Body of pancreas (tissue), 4 donors: Measurements from ENCODE around the gene TRPM2. TPM values are rescaled to one million over a fixed set of nuclear protein-coding genes. Genes with fewer than 3 reads are reported as not detected.

Source experiments
- ATAC-seq: fragments of 150-250 bp; one replicate; pipeline ENCODE4 v1.9.1; 2016
- DNase-seq, 4 donors: peaks; one replicate each; pipeline ENCODE4 v3.0.0-alpha.2; 2019
- H3K27ac ChIP-seq, 4 donors: fragments of 200-600 bp; sonication (generic); 1 replicate in 3 of 4; 2 replicates in 1 of 4; pipeline versions ENCODE4 v1.5.1 to v1.6.1; 2016 to 2019; ENCODE audit warnings: mild to moderate bottlenecking in 1 of 4, mixed read lengths in 1 of 4, moderate library complexity in 1 of 4
- H3K27me3 ChIP-seq, 2 donors: fragments of 200-600 bp; sonication (generic); one replicate each; pipeline ENCODE4 v1.6.0; 2016; ENCODE audit warnings: mild to moderate bottlenecking in 1 of 2
- H3K36me3 ChIP-seq, 2 donors: fragments of 200-600 bp; sonication (generic); replicated peaks in 1 of 2; 2 replicates each; pipeline ENCODE4 v1.5.1; 2016; ENCODE audit warnings: low read depth in 2 of 2; ENCODE audit not compliant: insufficient read depth in 1 of 2
- H3K4me1 ChIP-seq: fragments of 200-600 bp; sonication (generic); one replicate; pipeline ENCODE4 v1.6.0; 2016
- H3K4me3 ChIP-seq, 2 donors: fragments of 200-600 bp; sonication (generic); 1 replicate in 1 of 2; 2 replicates in 1 of 2; pipeline ENCODE4 v1.5.1; 2016 to 2019
- H3K9me3 ChIP-seq, 3 donors: fragments of 200-600 bp; sonication (generic); 1 replicate in 2 of 3; 2 replicates in 1 of 3; pipeline ENCODE4 v1.5.1; 2016
- CTCF ChIP-seq, 7 experiments: fragments of 450-650 bp in 4 of 7; fragments of 200-600 bp in 3 of 7; sonication (generic) in 3 of 7; IDR thresholded peaks; one replicate each; pipeline ENCODE4 v1.5.1; 2016 to 2019; ENCODE audit warnings: antibody characterized with exemption in 7 of 7
- POLR2A ChIP-seq, 3 donors: fragments of 450-650 bp; IDR thresholded peaks; one replicate each; pipeline ENCODE4 v1.6.1; 2016; ENCODE audit warnings: antibody characterized with exemption in 3 of 3, mild to moderate bottlenecking in 2 of 3
- WGBS, 2 donors: methylation state at CpG; one replicate each; pipeline ENCODE4 v1.1.5; 2017; 5-methylcytosine and 5-hydroxymethylcytosine counted together
- intact Hi-C: fragments of 100-400 bp; cut with DNase I; formaldehyde crosslinking; loops from one replicate; pipeline ENCODE4 v1.15.1; 2023
- small RNA-seq: library from RNA; depleted of rRNA; stranded (forward); fragments of <200 nt; gene quantifications from one replicate; pipeline ENCODE3, GENCODE V24; 2016
- total RNA-seq, 2 donors: library from RNA; depleted of rRNA; stranded (reverse); fragments of >200 nt; gene quantifications; one replicate each; pipeline ENCODE4 v1.1.0, GENCODE V29; 2016

The TRPM2 gene
- total RNA-seq, 2 donors from 2014 or later, result 2.1 to 2.3 TPM

GRCh38 chr21:44490816-44491215 lies 137.4 kb downstream of the TRPM2 start:
- intact Hi-C loops, result no loop called here
- no peak overlapping the region for H3K27ac ChIP-seq
- whole genome bisulfite sequencing, 2 donors, result 53 to 61% methylated on average over 9 of the region's 9 CpGs
- TF ChIP-seq CTCF (IDR thresholded peaks at IDR 0.05) (no peak), POLR2A (IDR thresholded peaks at IDR 0.05) (no peak)
- H3K27me3 ChIP-seq, result no peaks in the 10 kb centered on the region
- no peaks in the 10 kb centered on the region for H3K36me3 ChIP-seq
- H3K4me3 ChIP-seq, result no peak overlapping the region
- peaks cover 0 to 11% (median 0%) of the 10 kb centered on the region in 3 donors for H3K9me3 ChIP-seq
- no peak for DNase-seq
- ATAC-seq, result no peak
- no peaks in the 10 kb centered on the region for H3K4me1 ChIP-seq

Small RNA genes within 50 kb of the gene (small RNA-seq; reads per million reads assigned to genes)
- not detected for gene RF00285

Other genes starting within 250 kb of the TRPM2 start
- 10 to 100 TPM in 1 of 2 donors, 1 to 10 TPM in 1; 6.5 to 14.5 TPM for gene PWP2, start 246.2 kb upstream of the TRPM2 start, total RNA-seq
- 1 to 10 TPM; 2.1 to 3.0 TPM for gene GATD3, start 219.9 kb upstream of the TRPM2 start, total RNA-seq
- 1 to 10 TPM; 1.6 to 2.0 TPM for gene ICOSLG, start 112.7 kb upstream of the TRPM2 start, total RNA-seq
- not detected for gene DNMT3L, start 91.7 kb upstream of the TRPM2 start, total RNA-seq
- 1 to 10 TPM in 1 of 2 donors, not detected in 1; 1.0 TPM for gene AIRE, start 67.7 kb upstream of the TRPM2 start, total RNA-seq
- 100 to 1,000 TPM in 1 of 2 donors, 10 to 100 TPM in 1; 56.8 to 104 TPM for gene PFKL, start 53.6 kb upstream of the TRPM2 start, total RNA-seq
- 10 to 100 TPM; 24.6 to 43.8 TPM for gene CFAP410, start 14.2 kb upstream of the TRPM2 start, total RNA-seq
- 1 to 10 TPM in 1 of 2 donors, under 1 TPM in 1; 0.33 to 1.0 TPM for gene LRRC3, start 101.9 kb downstream of the TRPM2 start, total RNA-seq
- not detected for gene KRTAP10-1, start 186.6 kb downstream of the TRPM2 start, total RNA-seq
- not detected for gene KRTAP10-2, start 197.9 kb downstream of the TRPM2 start, total RNA-seq
- gene KRTAP10-3, start 205.2 kb downstream of the TRPM2 start, total RNA-seq, result not detected
- gene KRTAP10-4, start 220.1 kb downstream of the TRPM2 start, total RNA-seq, result not detected
- not detected for gene KRTAP10-5, start 227.0 kb downstream of the TRPM2 start, total RNA-seq
- not detected for gene KRTAP10-6, start 238.9 kb downstream of the TRPM2 start, total RNA-seq
- gene KRTAP10-7, start 247.0 kb downstream of the TRPM2 start, total RNA-seq, result not detected